ENCODE measurements around the gene TBX18.

TBX18 gene

GRCh38 chr6:84743616-84744015 lies 20.8 kb downstream of the TBX18 start:
- no peak for DNase-seq

- no peak for DNase-seq
Observed at GRCh38 chr6:84740385-84740784, 24.0 kb downstream of the TBX18 start.

GRCh38 chr6:84739866-84740208 lies 24.6 kb downstream of the TBX18 start:
- DNase-seq: no peak

- no peak for DNase-seq
Observed at GRCh38 chr6:84738996-84739865, 25.2 kb downstream of the TBX18 start.

GRCh38 chr6:84733889-84734288 lies 30.5 kb downstream of the TBX18 start:
- DNase-seq: no peak

GRCh38 chr6:84731901-84732300 lies 32.5 kb downstream of the TBX18 start:
- no peak for DNase-seq

GRCh38 chr6:84731401-84731800 lies 33.0 kb downstream of the TBX18 start:
- DNase-seq: no peak

- peak; percentile 24 for DNase-seq
Observed at GRCh38 chr6:84728602-84729001, 35.8 kb downstream of the TBX18 start.

- no peak for DNase-seq
Observed at GRCh38 chr6:84719152-84719551, 45.2 kb downstream of the TBX18 start.

GRCh38 chr6:84718038-84718955 lies 46.1 kb downstream of the TBX18 start:
- no peak for DNase-seq

- DNase-seq: no peak
Observed at GRCh38 chr6:84709121-84709520, 55.3 kb downstream of the TBX18 start.

- no peak for DNase-seq
Observed at GRCh38 chr6:84707171-84707570, 57.2 kb downstream of the TBX18 start.

- DNase-seq: no peak
Observed at GRCh38 chr6:84696166-84696565, 68.2 kb downstream of the TBX18 start.

GRCh38 chr6:84691978-84692623 lies 72.3 kb downstream of the TBX18 start:
- DNase-seq: no peak

- DNase-seq: no peak
Observed at GRCh38 chr6:84688141-84688873, 76.1 kb downstream of the TBX18 start.

- no peak for DNase-seq
Observed at GRCh38 chr6:84687431-84687830, 77.0 kb downstream of the TBX18 start.

GRCh38 chr6:84685983-84686584 lies 78.3 kb downstream of the TBX18 start:
- DNase-seq: peak; percentile 51

GRCh38 chr6:84681693-84682326 lies 82.6 kb downstream of the TBX18 start:
- no peak for DNase-seq

GRCh38 chr6:84675651-84676050 lies 88.7 kb downstream of the TBX18 start:
- no peak for DNase-seq

GRCh38 chr6:84674395-84674794 lies 90.0 kb downstream of the TBX18 start:
- DNase-seq: no peak

- DNase-seq: no peak
Observed at GRCh38 chr6:84671183-84671582, 93.2 kb downstream of the TBX18 start.

GRCh38 chr6:84669945-84670344 lies 94.5 kb downstream of the TBX18 start:
- no peak for DNase-seq
